Activated CD4-positive, alpha-beta T cell treated with anti-CD3 and anti-CD28 coated beads, Interleukin-2, amount 50 U/mL, for 48 hours (primary cell): ENCODE data around the gene GATA1.
A peak's percentile ranks its signal among the peaks of the same experiment; 100 is the strongest.
"Not testable (repeated sequence)": the region's sequence is repeated elsewhere in the genome, so short reads cannot be mapped to it uniquely, and the experiment has no call there.

ENCODE experiments used
- DNase-seq, 2 experiments: peaks; one replicate each; pipeline ENCODE4 v3.0.0-alpha.2; 2020

GATA1 gene

GRCh38 chrX:48816014-48816810, 29.8 kb downstream of the GATA1 start:
- no peak for DNase-seq

GRCh38 chrX:48818098-48818497, 31.7 kb downstream of the GATA1 start:
- no peak for DNase-seq

- no peak for DNase-seq
These were observed 32.5 kb downstream of the GATA1 start for GRCh38 chrX:48818866-48819265.

- not testable (repeated sequence) for DNase-seq
These were observed 33.0 kb downstream of the GATA1 start for GRCh38 chrX:48819394-48819793.

DNA sequence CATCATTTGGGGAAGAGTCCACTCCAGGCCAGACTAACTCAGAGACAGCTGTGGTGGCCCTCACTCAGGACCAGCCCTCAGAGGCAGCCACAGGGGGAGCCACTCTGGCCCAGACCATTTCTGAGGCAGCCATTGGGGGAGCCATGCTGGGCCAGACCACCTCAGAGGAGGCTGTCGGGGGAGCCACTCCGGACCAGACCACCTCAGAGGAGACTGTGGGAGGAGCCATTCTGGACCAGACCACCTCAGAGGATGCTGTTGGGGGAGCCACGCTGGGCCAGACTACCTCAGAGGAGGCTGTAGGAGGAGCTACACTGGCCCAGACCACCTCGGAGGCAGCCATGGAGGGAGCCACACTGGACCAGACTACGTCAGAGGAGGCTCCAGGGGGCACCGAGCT, 36.7 kb downstream of the GATA1 start:
- DNase-seq: no peak

DNA sequence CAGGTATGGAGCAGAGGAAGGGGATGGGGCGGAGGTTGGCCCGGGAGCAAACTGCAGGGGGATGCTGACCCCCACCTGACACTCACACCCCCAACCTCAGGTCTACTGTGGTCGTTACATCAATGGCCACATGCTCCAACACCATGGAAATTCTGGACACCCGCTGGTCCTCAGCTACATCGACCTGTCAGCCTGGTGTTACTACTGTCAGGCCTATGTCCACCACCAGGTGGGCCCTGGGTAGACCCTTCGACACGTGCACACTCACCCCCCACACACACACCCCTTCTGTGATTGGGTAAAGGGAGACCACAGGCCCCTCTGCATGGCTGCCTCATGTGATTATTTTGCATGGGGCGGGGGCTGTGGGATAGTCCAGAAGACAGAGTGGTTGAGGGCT, 37.7 kb downstream of the GATA1 start:
- no peak for DNase-seq

- DNase-seq: peak in 1 of 2 experiments; percentile 17
These were observed 39.9 kb downstream of the GATA1 start, which contains the start of gene ERAS for GRCh38 chrX:48826135-48826875. Gene ERAS (plus strand): TSS chrX:48826513. CDS start chrX:48829124, 2,611 bp downstream.

GRCh38 chrX:48826876-48827653, 40.7 kb downstream of the GATA1 start:
- DNase-seq: no peak

- no peak for DNase-seq
These were observed 41.2 kb downstream of the GATA1 start for GRCh38 chrX:48827654-48827968.

GRCh38 chrX:48829016-48829735, 42.8 kb downstream of the GATA1 start:
- DNase-seq: no peak

DNA sequence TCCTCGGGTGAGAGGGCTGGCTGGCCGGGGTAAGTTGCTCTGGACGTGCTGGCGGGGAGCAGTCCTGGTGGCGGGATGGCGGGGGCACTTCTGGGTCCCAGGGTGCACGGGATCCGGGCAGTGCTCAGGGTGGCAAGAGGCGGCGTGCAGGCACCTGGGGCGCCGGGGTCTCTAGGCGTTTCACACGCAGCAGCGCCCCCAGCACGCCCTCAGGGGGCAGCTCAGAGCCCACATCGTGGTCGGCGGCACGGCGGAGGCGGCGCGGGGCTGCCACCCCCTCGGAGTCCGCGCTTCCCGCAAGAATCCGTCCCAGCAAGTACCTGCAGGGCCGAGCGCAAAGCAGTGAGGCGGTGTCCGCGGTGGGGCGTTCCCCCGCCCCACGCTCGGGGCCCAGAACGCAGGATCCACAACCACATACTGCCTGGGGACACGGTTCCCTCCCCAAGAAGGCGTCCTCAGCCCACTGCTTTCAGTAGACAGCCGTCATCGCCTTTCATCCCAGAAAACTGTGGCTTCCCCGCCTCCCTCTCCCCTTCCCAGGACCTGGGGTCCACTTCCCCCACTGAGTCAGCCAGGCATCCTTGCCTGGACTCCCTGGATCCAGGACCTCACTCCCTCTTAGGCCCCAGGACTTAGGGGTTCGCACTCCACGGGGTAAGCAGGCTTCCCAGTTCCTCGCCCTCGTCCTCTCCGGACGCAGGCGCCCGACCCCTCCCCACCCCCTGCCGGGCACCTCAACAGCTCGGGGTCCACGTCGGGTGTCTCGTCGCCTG, 44.9 kb downstream of the GATA1 start:
- no peak for DNase-seq

DNA sequence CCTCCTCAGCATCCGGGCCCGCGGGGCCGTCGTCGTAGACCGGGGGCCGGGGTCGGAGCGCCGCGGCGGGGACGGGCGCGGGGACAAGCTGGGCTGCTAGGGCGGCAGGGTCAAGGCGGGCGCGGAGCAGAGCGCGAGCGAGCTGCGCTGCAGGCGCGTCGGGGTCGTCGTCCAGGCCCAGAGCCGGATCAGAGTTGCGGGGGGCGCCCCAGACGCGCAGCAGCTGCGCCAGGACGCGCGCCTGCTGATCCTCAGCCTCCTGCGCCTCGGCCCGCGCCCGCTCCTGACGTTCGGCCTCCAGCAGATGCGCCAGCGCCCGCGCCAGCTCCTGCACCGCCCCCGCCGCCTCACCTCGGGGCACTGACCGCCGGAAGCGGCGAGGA, 45.5 kb downstream of the GATA1 start:
- DNase-seq: no peak

DNA sequence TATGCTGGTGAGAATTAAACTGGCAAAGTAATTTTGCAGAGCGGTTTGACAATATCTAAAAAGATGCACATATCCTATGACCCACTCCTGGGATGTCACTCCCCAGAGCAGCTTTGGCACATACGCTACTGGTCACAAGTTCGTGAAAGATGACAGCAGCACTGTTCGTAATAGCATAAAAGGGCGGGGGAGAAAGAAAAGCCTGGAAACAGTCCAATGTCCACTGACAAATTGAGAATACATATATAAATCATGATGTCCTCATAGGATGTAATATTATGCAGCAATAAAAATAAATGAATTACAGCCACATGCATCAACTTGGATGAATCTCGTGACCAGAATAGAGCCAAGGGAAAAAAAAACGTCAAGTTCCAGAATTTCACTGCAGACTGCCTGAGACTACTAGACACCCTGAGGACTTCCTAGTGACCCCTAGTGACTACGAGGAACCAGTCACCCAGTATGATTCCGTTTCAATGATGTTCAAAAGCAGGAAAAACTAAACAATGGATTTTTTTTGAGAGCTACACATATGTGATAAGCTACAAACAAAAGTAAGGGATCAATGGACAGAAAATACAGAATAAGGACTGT, 47.2 kb downstream of the GATA1 start:
- no peak for DNase-seq

GRCh38 chrX:48834383-48834709, 48.0 kb downstream of the GATA1 start:
- no peak for DNase-seq

GRCh38 chrX:48835524-48836329, 49.3 kb downstream of the GATA1 start, which contains the start of gene PCSK1N:
Gene PCSK1N (minus strand): TSS chrX:48835610. CDS start chrX:48835532, 78 bp downstream.
- DNase-seq: peak in 1 of 2 experiments; percentile 21

DNA sequence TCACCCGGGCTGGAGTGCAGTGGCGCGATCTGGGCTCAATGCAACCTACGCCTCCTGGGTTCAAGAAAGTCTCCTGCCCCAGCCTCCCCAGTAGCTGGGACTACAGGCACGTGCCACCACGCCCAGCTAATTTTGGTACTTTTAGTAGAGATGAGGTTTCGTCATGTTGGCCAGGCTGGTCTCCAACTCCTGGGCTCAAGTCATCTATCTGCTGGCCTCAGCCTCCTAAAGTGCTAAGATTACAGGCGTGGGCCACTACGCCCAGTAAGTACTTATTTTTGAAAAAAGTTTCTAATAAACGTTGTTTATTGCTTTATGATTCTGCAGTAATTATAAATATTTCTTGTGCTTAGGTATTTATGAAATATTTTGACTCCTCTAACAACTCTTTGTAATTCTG, 53.3 kb downstream of the GATA1 start:
- no peak for DNase-seq
